ENCODE results near the gene RHBDF1. TPM values are rescaled to one million over a fixed set of nuclear protein-coding genes. Genes with fewer than 3 reads are reported as not detected.

Gene RHBDF1
- total and polyA plus RNA-seq, 10 of the 15 experiments (the other 5 are each of a cell fraction or from before 2014, with no cell fraction given), result 0.04 to 0.85 (median 0.36) TPM; not detected in 3

DNA sequence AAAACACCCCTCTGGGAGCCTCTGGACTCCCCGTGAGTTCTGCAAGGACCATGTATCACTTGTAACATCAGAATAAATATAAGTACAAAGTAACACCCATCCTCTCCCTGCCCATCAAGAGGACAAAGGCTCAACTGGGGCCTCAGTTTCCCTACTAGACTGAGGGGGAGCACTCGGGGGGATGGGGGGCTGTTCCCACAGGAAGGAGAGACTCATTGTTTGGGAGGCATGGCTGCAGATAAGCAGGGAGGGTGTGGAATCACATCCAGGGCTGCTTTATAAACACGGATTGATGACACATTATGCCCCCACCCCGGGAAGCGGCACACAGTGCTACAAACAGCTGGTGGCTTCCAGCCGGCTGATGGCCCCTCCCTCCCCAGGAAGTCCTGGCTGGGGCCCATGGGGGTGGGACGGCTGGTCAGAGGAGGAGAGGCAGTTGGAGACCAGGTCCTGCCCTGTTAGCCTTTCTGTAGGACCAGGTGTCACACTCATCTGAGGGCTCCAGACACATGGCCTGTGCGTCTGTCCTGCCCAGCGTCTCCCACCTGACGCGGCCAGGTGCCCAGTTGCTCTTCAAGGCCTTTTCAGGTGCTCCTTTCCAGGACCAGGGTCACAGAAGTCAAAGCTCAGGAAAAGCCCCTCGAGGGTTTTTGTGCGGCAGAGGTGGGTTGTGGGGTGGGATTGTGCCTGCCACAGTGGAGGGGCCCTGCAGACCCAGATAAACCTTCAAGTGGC lies 4.3 kb upstream of the RHBDF1 start:
- H2AFZ ChIP-seq (ENCODE audit: control insufficient read depth, low read depth, low read length), result peak overlapping the region; percentile 72; the same call in 1 of the 2 replicates
- peak overlapping the region; percentile 85 for H3K27ac ChIP-seq (ENCODE audit: control insufficient read depth, insufficient read depth)
- DNase-seq (ENCODE audit: low read depth, low spot score), result no peak
- peak; percentile 12 for ATAC-seq
- H3K36me3 ChIP-seq (ENCODE audit: control insufficient read depth in 2 of 2, insufficient read depth in 2 of 2, low read length in 1 of 2), result no peaks in the 10 kb centered on the region; a peak in 2 of 4 replicates
- peaks cover 20% of the 10 kb centered on the region for H3K4me1 ChIP-seq (ENCODE audit: control insufficient read depth, insufficient read depth, low read length)
- ChIA-PET CTCF (interaction anchor here (1.6 to 4.1 kb wide), 3 partner anchors 11 to 30 kb away, joined by 4 to 36 read pairs (median 29); no protein-coding TSS in a partner anchor), RAD21 (ENCODE audit: unreplicated experiment) (interaction anchor here (1.0 to 1.9 kb wide), 3 partner anchors 11 to 23 kb away, joined by 4 to 7 read pairs (median 4); partner anchors contain the start of genes POLR3K and SNRNP25), POLR2A (interaction anchor here (1.0 to 1.4 kb wide), 3 partner anchors 17 to 23 kb away, joined by 3 to 7 read pairs (median 5); partner anchors contain the start of genes POLR3K and SNRNP25), SMC1A (ENCODE audit: uncharacterized antibody, unreplicated experiment) (interaction anchor here (1.2 to 3.0 kb wide), 3 partner anchors 11 to 38 kb away, joined by 3 to 16 read pairs (median 6); no protein-coding TSS in a partner anchor)
- peaks cover 10% of the 10 kb centered on the region for H3K79me2 ChIP-seq (ENCODE audit: control insufficient read depth, insufficient read depth, low read length)
- in situ Hi-C loops (cut with MboI), result no loop called here
- intact Hi-C loops (cut with micrococcal nuclease; ENCODE audit: unreplicated experiment), result no loop called here
- peak overlapping the region; percentile 71 for H3K4me2 ChIP-seq (ENCODE audit: control insufficient read depth, insufficient read depth)
- H3K4me3 ChIP-seq, result peak overlapping the region; percentile 82
- H3K27me3 ChIP-seq (replicated peaks in 1 of 2; ENCODE audit: control insufficient read depth in 2 of 2, insufficient read depth in 2 of 2, low read length in 1 of 2), result peaks cover 4 to 7% of the 10 kb centered on the region in 2 experiments; a peak in 3 of 4 replicates
- no peak for FAIRE-seq
- TSS peak; percentile 71 for BruUV-seq (replicated peaks)
- peak overlapping the region; percentile 98 for H3K9ac ChIP-seq (ENCODE audit: control insufficient read depth, insufficient read depth, low read length)
- H4K20me1 ChIP-seq (ENCODE audit: control insufficient read depth, insufficient read depth), result no peaks in the 10 kb centered on the region; the same call in 1 of the 2 replicates
- H3K9me3 ChIP-seq (replicated peaks; ENCODE audit: control insufficient read depth, insufficient read depth, low read length), result no peaks in the 10 kb centered on the region
- WGBS (ENCODE audit: insufficient coverage, insufficient replicate concordance, low lambda C conversion rate, missing lambda C conversion rate), result 46% methylated on average over 13 of the region's 13 CpGs
- TF ChIP-seq CHD1 (IDR thresholded peaks at IDR 0.05; ENCODE audit: low read depth, low read length) (no peak), ZBED1 (IDR thresholded peaks at IDR 0.05; ENCODE audit: borderline replicate concordance) (no peak), PAX5 (IDR thresholded peaks at IDR 0.05; ENCODE audit: borderline replicate concordance, low read depth, low read length) (no peak), JUND (IDR thresholded peaks at IDR 0.05; ENCODE audit: low read depth, low read length) (no peak), NRF1 (conservative IDR thresholded peaks at IDR 0.05; ENCODE audit: low read depth, low read length) (no peak), RELA (IDR thresholded peaks at IDR 0.05; ENCODE audit: borderline replicate concordance, partially characterized antibody) (no peak), SIN3A (IDR thresholded peaks at IDR 0.05; ENCODE audit: low read depth, low read length) (no peak), KAT2A (conservative IDR thresholded peaks at IDR 0.05; ENCODE audit: control insufficient read depth, low read depth, low read length) (no peak)
- TF ChIP-seq, protein P1, sequence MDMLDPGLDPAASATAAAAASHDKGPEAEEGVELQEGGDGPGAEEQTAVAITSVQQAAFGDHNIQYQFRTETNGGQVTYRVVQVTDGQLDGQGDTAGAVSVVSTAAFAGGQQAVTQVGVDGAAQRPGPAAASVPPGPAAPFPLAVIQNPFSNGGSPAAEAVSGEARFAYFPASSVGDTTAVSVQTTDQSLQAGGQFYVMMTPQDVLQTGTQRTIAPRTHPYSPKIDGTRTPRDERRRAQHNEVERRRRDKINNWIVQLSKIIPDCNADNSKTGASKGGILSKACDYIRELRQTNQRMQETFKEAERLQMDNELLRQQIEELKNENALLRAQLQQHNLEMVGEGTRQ (IDR thresholded peaks at IDR 0.05; ENCODE audit: borderline replicate concordance, low read depth, low read length), result no peak
- TF ChIP-seq, protein P2, sequence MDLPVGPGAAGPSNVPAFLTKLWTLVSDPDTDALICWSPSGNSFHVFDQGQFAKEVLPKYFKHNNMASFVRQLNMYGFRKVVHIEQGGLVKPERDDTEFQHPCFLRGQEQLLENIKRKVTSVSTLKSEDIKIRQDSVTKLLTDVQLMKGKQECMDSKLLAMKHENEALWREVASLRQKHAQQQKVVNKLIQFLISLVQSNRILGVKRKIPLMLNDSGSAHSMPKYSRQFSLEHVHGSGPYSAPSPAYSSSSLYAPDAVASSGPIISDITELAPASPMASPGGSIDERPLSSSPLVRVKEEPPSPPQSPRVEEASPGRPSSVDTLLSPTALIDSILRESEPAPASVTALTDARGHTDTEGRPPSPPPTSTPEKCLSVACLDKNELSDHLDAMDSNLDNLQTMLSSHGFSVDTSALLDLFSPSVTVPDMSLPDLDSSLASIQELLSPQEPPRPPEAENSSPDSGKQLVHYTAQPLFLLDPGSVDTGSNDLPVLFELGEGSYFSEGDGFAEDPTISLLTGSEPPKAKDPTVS (IDR thresholded peaks at IDR 0.05; ENCODE audit: low read depth, low read length), result no peak
- TF ChIP-seq, protein P3, sequence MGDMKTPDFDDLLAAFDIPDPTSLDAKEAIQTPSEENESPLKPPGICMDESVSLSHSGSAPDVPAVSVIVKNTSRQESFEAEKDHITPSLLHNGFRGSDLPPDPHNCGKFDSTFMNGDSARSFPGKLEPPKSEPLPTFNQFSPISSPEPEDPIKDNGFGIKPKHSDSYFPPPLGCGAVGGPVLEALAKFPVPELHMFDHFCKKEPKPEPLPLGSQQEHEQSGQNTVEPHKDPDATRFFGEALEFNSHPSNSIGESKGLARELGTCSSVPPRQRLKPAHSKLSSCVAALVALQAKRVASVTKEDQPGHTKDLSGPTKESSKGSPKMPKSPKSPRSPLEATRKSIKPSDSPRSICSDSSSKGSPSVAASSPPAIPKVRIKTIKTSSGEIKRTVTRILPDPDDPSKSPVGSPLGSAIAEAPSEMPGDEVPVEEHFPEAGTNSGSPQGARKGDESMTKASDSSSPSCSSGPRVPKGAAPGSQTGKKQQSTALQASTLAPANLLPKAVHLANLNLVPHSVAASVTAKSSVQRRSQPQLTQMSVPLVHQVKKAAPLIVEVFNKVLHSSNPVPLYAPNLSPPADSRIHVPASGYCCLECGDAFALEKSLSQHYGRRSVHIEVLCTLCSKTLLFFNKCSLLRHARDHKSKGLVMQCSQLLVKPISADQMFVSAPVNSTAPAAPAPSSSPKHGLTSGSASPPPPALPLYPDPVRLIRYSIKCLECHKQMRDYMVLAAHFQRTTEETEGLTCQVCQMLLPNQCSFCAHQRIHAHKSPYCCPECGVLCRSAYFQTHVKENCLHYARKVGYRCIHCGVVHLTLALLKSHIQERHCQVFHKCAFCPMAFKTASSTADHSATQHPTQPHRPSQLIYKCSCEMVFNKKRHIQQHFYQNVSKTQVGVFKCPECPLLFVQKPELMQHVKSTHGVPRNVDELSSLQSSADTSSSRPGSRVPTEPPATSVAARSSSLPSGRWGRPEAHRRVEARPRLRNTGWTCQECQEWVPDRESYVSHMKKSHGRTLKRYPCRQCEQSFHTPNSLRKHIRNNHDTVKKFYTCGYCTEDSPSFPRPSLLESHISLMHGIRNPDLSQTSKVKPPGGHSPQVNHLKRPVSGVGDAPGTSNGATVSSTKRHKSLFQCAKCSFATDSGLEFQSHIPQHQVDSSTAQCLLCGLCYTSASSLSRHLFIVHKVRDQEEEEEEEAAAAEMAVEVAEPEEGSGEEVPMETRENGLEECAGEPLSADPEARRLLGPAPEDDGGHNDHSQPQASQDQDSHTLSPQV (IDR thresholded peaks at IDR 0.05), result no peak
- TF ChIP-seq, protein P4, sequence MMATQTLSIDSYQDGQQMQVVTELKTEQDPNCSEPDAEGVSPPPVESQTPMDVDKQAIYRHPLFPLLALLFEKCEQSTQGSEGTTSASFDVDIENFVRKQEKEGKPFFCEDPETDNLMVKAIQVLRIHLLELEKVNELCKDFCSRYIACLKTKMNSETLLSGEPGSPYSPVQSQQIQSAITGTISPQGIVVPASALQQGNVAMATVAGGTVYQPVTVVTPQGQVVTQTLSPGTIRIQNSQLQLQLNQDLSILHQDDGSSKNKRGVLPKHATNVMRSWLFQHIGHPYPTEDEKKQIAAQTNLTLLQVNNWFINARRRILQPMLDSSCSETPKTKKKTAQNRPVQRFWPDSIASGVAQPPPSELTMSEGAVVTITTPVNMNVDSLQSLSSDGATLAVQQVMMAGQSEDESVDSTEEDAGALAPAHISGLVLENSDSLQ (IDR thresholded peaks at IDR 0.05), result no peak
